ENCODE measurements around the gene CNPY1.

DNA sequence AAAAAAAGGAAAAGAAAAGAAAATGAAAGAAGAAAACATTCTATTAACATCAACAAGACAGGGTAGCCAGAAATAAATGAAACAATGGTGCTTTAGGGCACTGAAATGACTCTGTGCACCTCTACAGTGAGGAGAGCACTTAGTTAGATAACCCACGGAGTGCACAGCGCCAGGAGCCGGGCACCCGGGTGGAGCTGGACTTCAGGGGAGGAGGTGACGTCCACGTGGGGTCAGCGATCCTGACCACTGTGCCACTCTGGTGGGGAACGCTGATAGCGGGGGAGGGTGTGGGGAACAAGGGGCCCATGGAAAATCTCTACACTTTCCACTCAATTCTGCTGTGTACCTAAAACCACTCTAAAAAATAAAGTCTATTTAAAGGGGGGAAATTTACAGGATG lies 15.7 kb upstream of the CNPY1 start:
- TF ChIP-seq POLR2A (IDR thresholded peaks at IDR 0.05; ENCODE audit: low read length) (no peak), GATA1 (IDR thresholded peaks at IDR 0.05; ENCODE audit: low read depth, low read length) (no peak)

Measured in erythroblast (primary cell).